ENCODE measurements around the gene COA6.

GRCh38 chr1:234401658-234402057, 28.4 kb downstream of the COA6 start:
- TF ChIP-seq MAX (IDR thresholded peaks at IDR 0.05) (no peak), EP300 (IDR thresholded peaks at IDR 0.05; ENCODE audit: borderline replicate concordance) (no peak), RAD21 (IDR thresholded peaks at IDR 0.05; ENCODE audit: low read depth) (no peak), TAF1 (IDR thresholded peaks at IDR 0.05; ENCODE audit: low read depth) (no peak), ZBTB7A (IDR thresholded peaks at IDR 0.05; ENCODE audit: low read depth) (no peak), CREB1 (IDR thresholded peaks at IDR 0.05; ENCODE audit: low read depth) (no peak)
